M059J (cell line): ENCODE measurements around the gene OXT. TPM values are rescaled to one million over a fixed set of nuclear protein-coding genes. Genes with fewer than 3 reads are reported as not detected.
"Not testable (repeated sequence)": the region's sequence is repeated elsewhere in the genome, so short reads cannot be mapped to it uniquely, and the experiment has no call there.

ENCODE experiments used
- DNase-seq: peaks from one replicate; pipeline ENCODE4 v3.0.0-alpha.2; 2012; ENCODE audit warnings: low read depth
- total RNA-seq: library from RNA; depleted of rRNA; stranded (reverse); fragments of >200 nt; shearing (Covaris generic); gene quantifications from 2 replicates; pipeline ENCODE4 v1.2.3, GENCODE V29; 2014

Gene OXT
- total RNA-seq, 1 experiment from 2014 or later: not detected

- no peak for DNase-seq
Observed at GRCh38 chr20:3047486-3048419, 23.7 kb upstream of the OXT start.

GRCh38 chr20:3051385-3052019, 19.9 kb upstream of the OXT start:
- DNase-seq: peak; percentile 22

DNA sequence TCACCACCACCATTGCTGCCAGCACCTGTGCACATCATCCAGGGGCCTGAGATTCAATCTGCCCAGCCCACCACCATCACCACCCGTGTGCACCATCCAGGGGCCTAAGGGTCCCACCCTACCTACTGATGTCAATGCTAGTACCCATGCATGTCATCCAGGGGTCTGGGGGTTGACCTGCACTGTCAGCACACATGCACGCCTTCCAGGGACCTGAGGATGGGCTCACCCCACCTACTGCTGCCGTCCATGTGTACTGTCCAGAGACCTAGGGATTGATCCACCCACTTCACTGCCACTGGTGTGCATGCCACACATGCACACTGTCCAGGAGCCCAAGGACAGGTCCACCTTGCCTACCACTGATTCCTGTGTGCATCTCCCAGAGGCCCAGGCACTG, 11.9 kb upstream of the OXT start:
- no peak for DNase-seq

DNA sequence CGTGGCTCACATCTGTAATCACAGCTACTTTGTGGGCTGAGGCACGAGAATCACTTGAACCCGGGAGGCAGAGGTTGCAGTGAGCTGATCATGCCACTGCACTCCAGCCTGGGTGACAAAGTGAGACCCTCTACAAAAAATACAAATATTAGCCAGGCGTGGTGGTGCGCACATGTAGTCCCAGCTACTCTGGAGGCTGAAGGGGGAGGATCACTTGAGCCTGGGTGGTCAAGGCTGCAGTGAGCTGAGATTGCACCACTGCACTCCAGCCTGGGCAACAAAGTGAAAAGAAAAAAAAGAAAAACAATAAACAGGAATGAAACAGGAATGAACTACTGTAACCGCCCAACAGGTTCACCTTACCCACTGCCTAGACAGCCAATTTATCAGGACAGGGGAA, 7.3 kb upstream of the OXT start:
- not testable (repeated sequence) for DNase-seq

- peak; percentile 48 for DNase-seq
Observed at GRCh38 chr20:3067139-3068014, 4.0 kb upstream of the OXT start.

GRCh38 chr20:3068075-3068474, 3.3 kb upstream of the OXT start:
- DNase-seq: no peak

GRCh38 chr20:3068986-3069900, 2.2 kb upstream of the OXT start:
- DNase-seq: peak; percentile 74

- no peak for DNase-seq
Observed at GRCh38 chr20:3070725-3071124, 695 bp upstream of the OXT start.

- DNase-seq: no peak
Observed at GRCh38 chr20:3071266-3071609, 182 bp upstream of the OXT start.

GRCh38 chr20:3072530-3073250, 1.3 kb downstream of the OXT start:
- no peak for DNase-seq

DNA sequence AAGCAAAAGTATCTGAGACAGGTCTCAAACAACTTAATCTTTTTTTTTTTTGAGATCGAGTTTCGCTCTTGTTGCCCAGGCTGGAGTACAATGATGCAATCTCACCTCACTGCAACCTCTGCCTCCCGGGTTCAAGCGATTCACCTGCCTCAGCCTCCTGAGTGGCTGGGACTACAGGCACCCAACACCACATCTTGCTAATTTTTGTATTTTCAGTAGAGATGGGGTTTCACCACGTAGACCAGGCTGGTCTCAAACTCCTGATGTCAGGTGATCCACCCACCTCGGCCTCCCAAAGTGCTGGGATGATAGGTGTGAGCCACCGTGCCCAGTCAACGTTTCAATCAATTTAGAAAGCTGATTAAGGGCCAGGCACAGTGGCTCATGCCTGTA, 1.8 kb downstream of the OXT start:
- DNase-seq: not testable (repeated sequence)

DNA sequence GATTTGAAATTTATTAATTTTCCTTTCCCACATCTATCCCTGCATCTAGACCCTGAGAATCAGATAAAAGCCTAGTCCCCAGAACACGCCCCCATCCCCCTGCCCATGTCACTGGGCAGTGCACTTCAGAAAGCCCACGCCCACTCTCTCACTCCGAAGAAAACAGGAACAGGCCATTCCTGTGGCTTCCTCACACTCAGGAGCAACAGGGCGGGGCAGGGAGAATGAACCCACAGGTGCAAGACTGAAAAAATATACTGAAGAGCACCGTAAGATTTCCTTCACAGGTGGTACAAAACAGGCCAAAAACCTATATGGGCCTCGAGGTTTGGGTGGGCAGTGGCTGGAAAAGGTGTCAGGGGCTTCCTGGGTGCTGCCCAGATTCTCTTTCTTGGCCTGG, 3.4 kb downstream of the OXT start:
- no peak for DNase-seq

DNA sequence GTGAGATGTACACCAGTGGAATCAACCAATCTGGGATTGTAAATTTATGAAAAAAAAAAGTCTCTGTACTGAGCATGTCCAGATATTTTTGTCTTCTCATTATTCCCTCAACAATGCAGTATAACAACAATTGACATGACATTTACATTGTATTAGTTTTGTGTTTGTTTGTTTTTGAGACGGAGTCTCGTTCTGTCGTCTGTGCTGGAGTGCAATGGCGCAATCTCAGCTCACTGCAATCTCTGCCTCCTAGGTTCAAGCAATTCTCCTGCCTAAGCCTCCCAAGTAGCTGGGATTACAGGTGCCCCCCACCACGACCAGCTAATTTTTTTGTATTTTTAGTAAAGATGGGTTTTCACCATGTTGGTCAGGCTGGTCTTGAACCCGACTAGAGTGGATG, 3.9 kb downstream of the OXT start:
- DNase-seq: not testable (repeated sequence)

GRCh38 chr20:3077618-3078134, 6.3 kb downstream of the OXT start:
- no peak for DNase-seq

DNA sequence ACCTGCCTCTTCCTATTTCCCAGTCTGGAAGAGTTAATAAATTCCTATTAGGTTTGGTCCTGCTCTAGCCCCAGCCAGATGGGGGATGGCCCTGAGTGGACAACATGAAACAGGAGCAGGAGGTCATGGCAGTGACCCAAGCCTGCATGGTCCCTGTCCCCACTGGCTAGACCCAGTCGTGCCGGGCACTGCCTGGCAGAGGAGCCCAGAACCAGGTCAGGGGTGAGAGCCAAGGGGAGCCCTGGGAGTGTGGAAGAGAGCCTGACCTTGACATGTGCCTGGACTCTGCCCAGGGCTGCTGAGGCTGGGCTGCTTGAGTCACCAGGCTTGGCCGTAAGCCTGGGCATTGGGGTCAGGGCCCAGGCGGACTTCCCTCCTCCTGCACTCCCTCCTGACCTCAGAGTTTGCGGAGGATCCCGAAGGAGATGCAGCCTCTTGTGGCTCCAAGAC, 9.5 kb downstream of the OXT start:
- peak; percentile 94 for DNase-seq

DNA sequence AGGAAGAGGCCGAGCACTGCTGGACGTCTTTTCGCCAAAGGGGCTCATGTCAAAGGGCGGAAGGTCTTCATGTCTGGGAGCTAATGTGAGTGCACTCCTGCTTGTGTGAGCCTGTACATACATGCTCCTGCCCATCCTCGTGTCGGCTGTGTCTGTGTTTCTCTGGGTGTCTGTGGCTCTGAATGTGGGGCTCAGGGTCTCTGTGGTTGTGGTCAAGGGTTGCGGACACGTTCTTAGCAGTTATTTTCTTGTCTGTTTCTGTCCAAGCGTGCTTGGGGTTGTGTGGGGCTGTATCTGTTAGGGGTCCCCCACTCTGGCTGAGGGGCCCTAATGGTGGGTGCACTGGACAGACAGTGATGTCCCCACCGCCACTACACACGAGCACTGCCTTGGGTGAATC, 10.2 kb downstream of the OXT start:
- no peak for DNase-seq

DNA sequence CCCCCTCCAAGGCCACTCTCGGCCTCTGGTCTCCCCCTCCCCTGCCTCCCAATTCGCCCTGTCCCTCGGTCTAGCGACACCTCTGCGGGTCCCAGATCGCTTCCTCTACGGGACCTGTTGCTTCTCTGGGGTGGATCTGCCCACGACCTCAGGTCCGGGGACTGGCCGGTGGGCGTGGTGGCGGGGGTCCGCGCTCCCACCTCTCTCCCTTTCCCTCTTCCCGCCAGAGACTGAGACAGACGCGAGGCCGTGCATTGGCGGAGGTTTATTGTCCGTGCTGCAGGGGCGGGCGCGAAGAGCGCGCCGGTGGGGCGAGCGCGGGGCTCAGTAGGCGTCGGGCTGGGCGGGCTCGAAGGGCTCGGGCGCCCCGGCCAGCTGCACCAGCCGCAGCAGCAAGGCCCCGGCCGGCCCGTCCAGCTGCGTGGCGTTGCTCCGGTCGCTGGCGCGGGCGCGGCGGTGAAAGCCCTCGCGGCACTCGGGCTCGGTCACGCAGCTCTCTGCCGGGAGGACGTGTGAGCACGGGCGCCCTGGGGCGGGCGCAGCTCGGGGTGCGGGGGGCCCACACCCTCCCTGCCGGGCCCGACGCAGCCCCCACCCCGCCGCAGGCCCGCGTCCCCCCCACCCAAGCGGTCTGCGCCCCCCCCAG, 11.0 kb downstream of the OXT start:
- DNase-seq: no peak

- DNase-seq: no peak
Observed at GRCh38 chr20:3082955-3083952, 11.8 kb downstream of the OXT start.
